ENCODE measurements around the gene MCF2L2.

GRCh38 chr3:183279371-183279770 is 149.0 kb downstream of the MCF2L2 start:
- no peak for TF ChIP-seq BHLHE40 (IDR thresholded peaks at IDR 0.05; ENCODE audit: borderline replicate concordance)
- no peak for TF ChIP-seq SUZ12 (IDR thresholded peaks at IDR 0.05)
- no peak for TF ChIP-seq PKNOX1 (IDR thresholded peaks at IDR 0.05)
- no peak for TF ChIP-seq FOXM1 (IDR thresholded peaks at IDR 0.05; ENCODE audit: borderline replicate concordance)
- TF ChIP-seq ARNT (IDR thresholded peaks at IDR 0.05): no peak
- no peak for TF ChIP-seq FOXA1 (IDR thresholded peaks at IDR 0.05)
- no peak for TF ChIP-seq ZNF384 (IDR thresholded peaks at IDR 0.05)
- TF ChIP-seq ELF4 (IDR thresholded peaks at IDR 0.05): no peak
- no peak for TF ChIP-seq L3MBTL2 (conservative IDR thresholded peaks at IDR 0.05)
- TF ChIP-seq SP1 (IDR thresholded peaks at IDR 0.05): no peak
- TF ChIP-seq TARDBP (IDR thresholded peaks at IDR 0.05): no peak
- TF ChIP-seq CTBP1 (IDR thresholded peaks at IDR 0.05; ENCODE audit: borderline replicate concordance): no peak
- no peak for TF ChIP-seq HDGF (IDR thresholded peaks at IDR 0.05; ENCODE audit: borderline replicate concordance)

All from HEK293T (cell line).